ENCODE measurements around the gene PRAMEF12.

GRCh38 chr1:12761781-12762180 lies 11.8 kb upstream of the PRAMEF12 start:
- TF ChIP-seq CTCF (IDR thresholded peaks at IDR 0.05; ENCODE audit: insufficient read depth, low read length, poor library complexity, severe bottlenecking) (no peak), EZH2phosphoT487 (conservative IDR thresholded peaks at IDR 0.05; ENCODE audit: low read length) (no peak)

Data from SU-DHL-6 (cell line).